ENCODE data around the gene CENPB.

The CENPB gene

DNA sequence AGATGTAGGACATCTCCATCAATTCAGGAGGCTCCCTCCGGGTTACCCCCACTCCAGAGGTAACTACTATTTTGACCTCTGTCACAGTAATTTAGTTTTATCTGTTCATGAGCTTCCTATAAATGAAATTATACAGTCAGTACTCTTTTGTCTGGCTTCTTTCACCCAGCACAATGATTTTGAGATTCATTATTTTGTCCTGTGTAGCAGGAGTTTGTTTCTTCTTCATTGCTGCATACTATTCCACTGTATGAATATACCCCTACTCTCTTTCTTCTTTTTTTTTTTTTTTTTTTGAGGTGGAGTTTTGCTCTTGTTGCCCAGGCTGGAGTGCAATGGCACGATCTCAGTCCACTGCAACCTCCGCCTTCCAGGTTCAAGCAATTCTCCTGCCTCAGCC lies 22.0 kb upstream of the CENPB start:
- TF ChIP-seq, protein P1, sequence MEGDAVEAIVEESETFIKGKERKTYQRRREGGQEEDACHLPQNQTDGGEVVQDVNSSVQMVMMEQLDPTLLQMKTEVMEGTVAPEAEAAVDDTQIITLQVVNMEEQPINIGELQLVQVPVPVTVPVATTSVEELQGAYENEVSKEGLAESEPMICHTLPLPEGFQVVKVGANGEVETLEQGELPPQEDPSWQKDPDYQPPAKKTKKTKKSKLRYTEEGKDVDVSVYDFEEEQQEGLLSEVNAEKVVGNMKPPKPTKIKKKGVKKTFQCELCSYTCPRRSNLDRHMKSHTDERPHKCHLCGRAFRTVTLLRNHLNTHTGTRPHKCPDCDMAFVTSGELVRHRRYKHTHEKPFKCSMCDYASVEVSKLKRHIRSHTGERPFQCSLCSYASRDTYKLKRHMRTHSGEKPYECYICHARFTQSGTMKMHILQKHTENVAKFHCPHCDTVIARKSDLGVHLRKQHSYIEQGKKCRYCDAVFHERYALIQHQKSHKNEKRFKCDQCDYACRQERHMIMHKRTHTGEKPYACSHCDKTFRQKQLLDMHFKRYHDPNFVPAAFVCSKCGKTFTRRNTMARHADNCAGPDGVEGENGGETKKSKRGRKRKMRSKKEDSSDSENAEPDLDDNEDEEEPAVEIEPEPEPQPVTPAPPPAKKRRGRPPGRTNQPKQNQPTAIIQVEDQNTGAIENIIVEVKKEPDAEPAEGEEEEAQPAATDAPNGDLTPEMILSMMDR (IDR thresholded peaks at IDR 0.05; ENCODE audit: low read depth, low read length, missing control alignments): no peak
- H3K4me3 ChIP-seq (ENCODE audit: low read depth, low read length): no peak overlapping the region
- no peak for DNase-seq (ENCODE audit: low read depth)

DNA sequence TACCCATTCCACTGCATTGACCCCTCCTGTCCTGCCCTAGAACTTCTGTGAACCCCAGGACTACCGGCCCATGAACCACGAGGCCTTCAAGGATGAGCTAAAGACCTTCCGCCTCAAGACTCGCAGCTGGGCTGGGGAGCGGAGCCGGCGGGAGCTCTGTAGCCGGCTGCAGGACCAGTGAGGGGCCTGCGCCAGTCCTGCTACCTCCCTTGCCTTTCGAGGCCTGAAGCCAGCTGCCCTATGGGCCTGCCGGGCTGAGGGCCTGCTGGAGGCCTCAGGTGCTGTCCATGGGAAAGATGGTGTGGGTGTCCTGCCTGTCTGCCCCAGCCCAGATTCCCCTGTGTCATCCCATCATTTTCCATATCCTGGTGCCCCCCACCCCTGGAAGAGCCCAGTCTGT lies 18.2 kb upstream of the CENPB start:
- H3K4me3 ChIP-seq (ENCODE audit: low read depth, low read length): no peak overlapping the region
- DNase-seq (ENCODE audit: low read depth): no peak
- TF ChIP-seq, protein P1 (IDR thresholded peaks at IDR 0.05; ENCODE audit: low read depth, low read length, missing control alignments): no peak

DNA sequence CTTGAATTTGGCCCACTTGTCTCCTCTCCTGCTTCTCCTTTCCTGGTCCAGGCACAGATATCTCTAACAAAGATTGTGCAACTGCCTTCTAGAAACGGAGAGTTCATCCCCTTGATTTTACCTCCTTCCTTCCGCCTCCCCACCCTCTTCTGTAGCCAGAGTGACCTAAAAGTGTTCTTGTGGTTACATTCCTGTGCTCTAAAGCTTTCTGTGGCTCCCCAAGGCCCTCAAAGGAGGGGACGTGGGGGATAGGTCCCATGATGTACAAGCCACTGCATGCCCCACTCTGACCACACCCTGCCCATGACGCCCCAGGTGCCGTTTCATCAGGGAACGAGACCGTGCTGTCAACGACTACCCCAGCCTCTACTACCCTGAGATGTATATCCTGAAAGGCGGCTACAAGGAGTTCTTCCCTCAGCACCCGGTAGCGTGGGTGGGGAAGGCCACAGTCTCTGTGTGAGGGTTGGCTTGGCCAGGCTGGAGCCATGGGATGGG lies 17.8 kb upstream of the CENPB start:
- H3K4me3 ChIP-seq (ENCODE audit: low read depth, low read length): no peak overlapping the region
- TF ChIP-seq, protein P1 (IDR thresholded peaks at IDR 0.05; ENCODE audit: low read depth, low read length, missing control alignments): no peak

DNA sequence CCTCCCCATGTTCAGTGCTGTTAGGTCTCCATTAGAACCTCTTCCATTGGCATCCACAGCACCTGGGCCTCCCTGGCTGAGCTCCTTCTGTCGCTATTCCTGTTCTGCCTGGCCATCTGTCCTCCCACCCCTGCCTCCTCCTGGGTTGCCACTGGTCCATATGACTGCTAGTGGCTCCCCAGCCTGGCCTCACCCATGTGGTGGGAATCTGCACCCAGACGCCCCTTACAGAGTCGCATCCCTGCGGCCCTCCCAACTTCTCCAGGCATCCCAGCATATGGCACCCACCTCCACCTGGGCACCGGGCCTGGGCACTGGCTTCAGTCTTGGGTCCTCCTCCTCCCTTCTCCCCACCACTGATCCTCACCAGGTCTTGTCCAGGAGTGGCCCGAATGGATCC lies 17.3 kb upstream of the CENPB start:
- DNase-seq (ENCODE audit: low read depth): no peak
- H3K4me3 ChIP-seq (ENCODE audit: low read depth, low read length): no peak overlapping the region
- TF ChIP-seq, protein P1 (IDR thresholded peaks at IDR 0.05; ENCODE audit: low read depth, low read length, missing control alignments): no peak

More for the DNA sequence above, 17.8 kb upstream of the CENPB start:
- no peak for DNase-seq (ENCODE audit: low read depth)

DNA sequence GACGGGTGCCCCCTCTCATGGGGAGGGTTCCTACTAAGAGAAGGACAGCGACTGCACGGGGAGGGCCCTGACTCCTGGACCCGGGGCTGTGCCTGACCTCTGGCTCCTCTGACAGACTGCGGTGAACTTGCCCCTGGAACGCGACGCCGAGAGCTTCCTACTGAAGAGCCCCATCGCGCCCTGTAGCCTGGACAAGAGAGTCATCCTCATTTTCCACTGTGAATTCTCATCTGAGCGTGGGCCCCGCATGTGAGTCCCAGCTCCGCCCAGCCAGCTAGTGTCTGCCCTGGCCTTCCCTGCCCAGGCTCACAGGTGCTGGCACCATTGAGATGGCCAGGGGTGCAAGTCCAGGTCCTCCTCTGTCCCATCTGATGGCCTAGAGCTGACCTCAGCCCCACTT lies 16.7 kb upstream of the CENPB start:
- H3K4me3 ChIP-seq (ENCODE audit: low read depth, low read length): no peak overlapping the region
- no peak for DNase-seq (ENCODE audit: low read depth)
- TF ChIP-seq, protein P1 (IDR thresholded peaks at IDR 0.05; ENCODE audit: low read depth, low read length, missing control alignments): no peak

DNA sequence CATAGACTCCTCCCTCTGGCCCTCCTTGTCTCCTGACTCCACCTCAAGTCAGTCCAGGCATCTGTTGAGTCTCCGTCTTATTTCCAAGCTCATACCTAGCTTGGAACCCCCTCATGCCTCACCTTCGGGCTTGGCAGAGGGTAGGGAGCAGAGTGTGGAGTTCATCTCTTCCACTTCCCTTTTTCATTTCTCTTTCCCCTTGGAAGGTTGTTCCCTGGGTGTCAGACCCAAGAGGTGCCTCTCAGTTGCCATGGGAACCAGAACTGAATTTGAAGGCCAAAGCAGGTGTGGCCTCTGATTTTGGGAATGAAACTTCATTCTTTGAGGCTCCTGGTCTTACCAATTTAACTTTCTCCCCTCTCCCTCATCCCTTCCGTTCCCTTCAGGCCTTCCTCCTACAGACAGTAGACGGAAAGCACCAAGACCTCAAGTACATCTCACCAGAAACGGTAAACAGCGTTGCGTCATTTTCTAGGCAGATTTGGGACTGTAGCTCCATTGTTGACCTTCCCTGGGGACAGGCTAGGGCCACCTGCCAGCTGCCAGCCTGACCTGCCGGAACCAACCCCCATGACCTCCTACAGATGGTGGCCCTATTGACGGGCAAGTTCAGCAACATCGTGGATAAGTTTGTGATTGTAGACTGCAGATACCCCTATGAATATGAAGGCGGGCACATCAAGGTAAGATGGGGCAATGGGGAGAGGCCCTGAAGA lies 16.1 kb upstream of the CENPB start:
- TF ChIP-seq, protein P1 (IDR thresholded peaks at IDR 0.05; ENCODE audit: low read depth, low read length, missing control alignments): no peak
- no peak overlapping the region for H3K4me3 ChIP-seq (ENCODE audit: low read depth, low read length)
- DNase-seq (ENCODE audit: low read depth): no peak

DNA sequence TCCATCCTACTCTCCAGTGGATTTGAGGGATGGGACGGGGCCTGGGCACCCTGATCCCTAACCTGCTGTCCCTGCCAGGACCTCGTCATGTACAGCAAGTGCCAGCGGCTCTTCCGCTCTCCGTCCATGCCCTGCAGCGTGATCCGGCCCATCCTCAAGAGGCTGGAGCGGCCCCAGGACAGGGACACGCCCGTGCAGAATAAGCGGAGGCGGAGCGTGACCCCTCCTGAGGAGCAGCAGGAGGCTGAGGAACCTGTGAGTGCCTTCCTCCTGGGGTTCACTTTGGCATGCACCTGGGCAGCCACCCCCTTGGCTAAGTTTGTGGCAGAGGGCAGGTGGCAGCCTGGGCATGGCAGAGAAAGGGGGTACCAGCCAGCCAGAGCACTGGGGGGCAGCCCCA lies 15.3 kb upstream of the CENPB start:
- DNase-seq (ENCODE audit: low read depth): no peak
- H3K4me3 ChIP-seq (ENCODE audit: low read depth, low read length): no peak overlapping the region
- TF ChIP-seq, protein P1 (IDR thresholded peaks at IDR 0.05; ENCODE audit: low read depth, low read length, missing control alignments): no peak
